GM10266 (cell line): ENCODE data around the gene RBM12.

Experiments used
- DNase-seq: peaks from one replicate; pipeline ENCODE4 v3.0.0; 2012; ENCODE audit errors: extremely low spot score
- CTCF ChIP-seq: IDR thresholded peaks from 2 replicates; pipeline ENCODE4 v1.5.1; 2012; ENCODE audit warnings: mild to moderate bottlenecking, low read depth; ENCODE audit not compliant: control insufficient read depth, insufficient read depth; ENCODE audit errors: missing control alignments

RBM12 gene

DNA sequence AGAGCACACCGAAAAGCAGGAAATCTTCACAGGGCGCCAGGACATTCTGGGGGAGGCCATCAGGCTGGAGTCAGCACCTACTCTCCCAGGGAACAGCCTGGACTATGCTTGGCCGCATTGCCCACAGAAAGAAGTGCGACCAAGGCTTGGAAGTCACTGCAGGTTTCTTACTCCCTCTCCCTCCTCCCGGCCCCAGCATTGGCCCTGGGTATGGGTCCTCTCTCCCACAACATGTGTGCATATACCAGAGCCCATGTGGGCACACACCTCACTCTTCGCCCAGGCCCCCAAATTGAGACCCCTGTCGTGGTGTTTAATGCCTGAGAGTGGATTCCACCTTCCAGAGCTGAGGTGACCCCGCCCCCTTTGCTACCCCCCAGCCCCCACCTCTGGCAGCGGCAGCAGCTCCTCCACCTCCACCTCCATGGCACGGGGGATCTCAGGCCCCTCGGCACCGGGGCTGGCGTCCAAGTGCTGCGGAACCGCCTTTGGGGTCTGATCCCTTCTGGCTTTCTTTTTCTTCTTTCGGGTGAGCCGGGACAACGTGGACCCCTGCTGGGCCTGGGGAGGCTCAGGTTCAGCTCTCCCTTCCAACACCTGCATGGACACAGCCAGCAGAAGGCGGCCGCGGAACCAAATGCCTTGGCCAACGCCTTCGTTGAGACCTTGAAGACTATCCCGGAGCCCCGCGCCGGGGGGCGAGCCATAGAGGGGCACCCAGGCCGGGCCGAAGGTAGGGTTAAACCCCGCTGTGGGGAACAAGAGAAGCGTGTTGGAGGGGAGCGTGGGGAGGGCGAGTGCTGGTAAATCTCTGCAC, 64.3 kb downstream of the RBM12 start:
- no peak for DNase-seq
- no peak for TF ChIP-seq CTCF

DNA sequence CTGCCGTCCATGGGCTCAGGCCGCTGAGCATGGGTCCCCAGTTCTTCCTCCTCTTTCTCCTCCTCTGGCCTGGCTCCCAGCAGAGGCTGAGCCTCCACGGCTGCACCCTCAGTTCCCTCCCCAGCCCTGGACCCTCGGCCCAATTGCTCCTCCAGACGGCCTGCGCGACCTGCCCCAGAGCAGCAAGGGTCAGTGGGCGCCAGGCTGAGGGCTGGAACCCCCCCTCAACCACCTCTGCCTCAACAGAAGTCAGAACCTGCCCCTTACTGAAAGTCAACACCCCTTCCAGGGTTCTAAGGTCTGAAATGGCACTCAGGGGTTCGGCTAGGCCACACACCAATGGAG, 65.0 kb downstream of the RBM12 start:
- no peak for DNase-seq
- TF ChIP-seq CTCF, result no peak
